HG03139 (cell line): ENCODE data around the gene OSBPL3.
A peak's percentile ranks its signal among the peaks of the same experiment; 100 is the strongest.

Experiments used
- ATAC-seq: cut with Tn5 transposase; IDR thresholded peaks from one replicate; pipeline ENCODE4 v1.9.1; 2021; ENCODE audit not compliant: unreplicated experiment

The OSBPL3 gene

GRCh38 chr7:24870766-24871165 is 109.2 kb downstream of the OSBPL3 start:
- no peak for ATAC-seq

DNA sequence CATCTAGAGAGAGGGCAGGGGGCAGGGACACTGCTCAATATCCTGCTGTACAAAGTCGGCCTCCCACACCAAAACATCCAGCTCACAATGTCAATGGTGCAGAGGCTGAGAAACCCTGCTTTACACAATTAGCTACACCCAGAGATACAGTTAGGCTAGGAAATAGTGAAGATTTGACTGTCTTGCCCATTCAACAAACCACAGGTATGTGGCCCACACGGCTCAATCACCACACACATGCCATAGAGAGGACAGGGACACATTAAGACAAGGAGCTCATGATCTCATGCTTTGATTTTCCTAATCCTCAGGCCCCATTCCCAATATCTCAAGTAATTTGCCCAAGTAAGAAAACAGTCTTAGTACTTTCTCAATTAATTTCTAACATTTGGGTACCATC is 110.4 kb downstream of the OSBPL3 start:
- ATAC-seq = no peak

DNA sequence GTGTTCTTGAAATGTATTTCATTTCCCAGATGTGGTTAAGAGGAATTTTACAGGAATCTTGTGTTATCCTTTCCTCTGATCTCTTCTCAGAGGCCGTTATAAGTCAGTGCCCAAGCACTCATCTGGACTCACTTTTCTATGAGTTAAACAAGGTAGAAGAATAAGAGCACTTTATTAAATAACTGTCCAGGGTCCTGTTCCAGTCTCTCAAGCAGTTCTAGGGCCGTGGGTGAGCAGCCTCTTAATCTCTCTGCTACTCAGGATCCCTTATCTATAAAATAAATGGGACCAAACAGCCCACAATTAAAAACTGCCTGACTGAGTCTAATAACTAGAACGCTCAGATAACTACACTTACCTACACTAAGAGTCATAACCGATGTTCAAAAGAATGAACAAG is 111.2 kb downstream of the OSBPL3 start:
- ATAC-seq = no peak

- ATAC-seq = no peak
Observed at GRCh38 chr7:24866004-24866615, 113.9 kb downstream of the OSBPL3 start.

DNA sequence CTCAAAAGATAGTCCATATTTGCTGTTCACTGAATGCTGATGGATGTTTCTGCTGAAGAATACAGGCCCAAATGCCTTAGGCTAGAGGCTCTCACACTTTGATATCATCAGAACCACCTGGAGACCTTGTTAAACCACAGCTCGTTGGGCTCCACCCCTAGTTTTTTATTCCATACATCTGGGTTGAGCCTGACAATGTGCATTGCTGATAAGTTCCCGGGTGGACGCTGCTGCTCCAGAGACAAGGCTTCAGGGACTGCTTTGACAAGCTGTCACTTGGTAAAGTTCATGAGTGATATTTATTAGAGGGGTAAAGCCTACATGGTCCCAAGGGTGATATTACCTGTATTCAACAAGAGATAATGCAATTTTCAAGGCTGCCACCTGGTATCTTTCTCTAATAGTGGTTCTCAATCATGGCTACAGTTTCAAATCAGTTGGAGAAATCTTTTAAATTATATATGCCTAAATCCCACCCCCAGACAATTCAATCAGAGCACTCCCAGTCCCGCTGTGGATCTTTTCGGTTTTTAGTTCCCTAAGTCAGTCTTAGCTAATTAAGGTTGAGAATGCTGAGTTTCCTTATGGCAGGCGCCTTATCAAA is 115.7 kb downstream of the OSBPL3 start:
- no peak for ATAC-seq

DNA sequence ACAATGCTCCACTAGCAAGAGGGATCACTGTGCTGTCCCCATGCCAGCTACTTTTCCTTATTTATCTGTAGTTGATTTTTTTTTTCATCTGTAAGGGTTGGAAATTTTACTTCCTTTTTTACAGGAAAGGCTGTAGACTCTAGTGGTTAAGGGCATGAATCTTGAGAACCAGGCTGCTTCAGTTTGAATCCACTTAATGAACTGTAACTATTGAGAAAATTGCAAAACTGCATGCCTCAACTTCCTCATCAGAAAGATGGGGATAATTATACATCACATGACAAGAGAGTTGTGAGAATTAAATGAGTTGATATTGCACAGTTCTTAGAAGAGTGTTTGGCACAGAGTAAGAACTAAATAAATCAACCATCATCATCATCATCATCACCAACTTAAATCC is 116.4 kb downstream of the OSBPL3 start:
- ATAC-seq = no peak

DNA sequence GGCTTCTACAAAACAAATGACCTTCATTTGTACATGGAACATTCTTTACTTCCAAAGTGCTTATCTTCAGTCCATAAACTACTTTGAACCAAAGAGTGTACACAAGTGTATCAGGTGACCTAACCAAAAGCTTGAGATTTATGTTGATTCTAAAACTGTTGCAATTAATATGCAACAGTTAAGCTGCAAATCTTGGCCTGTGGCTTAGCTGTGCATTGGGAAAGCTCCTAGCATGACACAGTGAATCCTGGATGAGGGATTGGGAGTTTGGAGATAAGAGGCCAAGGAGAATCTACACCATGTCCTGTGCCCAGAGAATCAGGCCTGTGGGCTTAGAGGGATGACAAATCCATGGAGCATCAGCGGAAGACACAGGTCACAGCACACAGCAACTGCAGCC is 117.5 kb downstream of the OSBPL3 start:
- ATAC-seq = no peak

GRCh38 chr7:24861336-24861735 is 118.6 kb downstream of the OSBPL3 start:
- no peak for ATAC-seq

- ATAC-seq = no peak
Observed at GRCh38 chr7:24860611-24861010, 119.4 kb downstream of the OSBPL3 start.

GRCh38 chr7:24858108-24858977 is 121.6 kb downstream of the OSBPL3 start:
- ATAC-seq = no peak

- no peak for ATAC-seq
Observed at GRCh38 chr7:24857623-24858022, 122.4 kb downstream of the OSBPL3 start.

DNA sequence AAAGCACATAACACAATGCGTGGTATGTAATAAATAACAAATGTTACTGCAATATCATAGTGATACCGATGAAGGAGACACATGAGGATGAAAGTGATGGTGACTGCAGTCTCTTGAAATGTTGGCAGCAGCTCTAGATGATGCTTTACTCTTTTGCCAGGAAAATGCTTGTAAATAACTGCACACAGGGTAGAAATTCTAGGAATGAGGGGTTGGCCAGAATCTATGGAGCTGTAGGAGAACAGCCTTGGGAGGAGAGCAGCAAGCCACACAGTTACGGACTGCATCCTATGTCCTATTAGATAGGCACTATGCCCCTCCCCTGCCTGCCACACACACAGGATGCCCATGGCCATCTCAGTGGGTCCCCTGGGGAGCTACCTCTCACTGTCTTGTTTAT is 125.1 kb downstream of the OSBPL3 start:
- ATAC-seq = no peak

GRCh38 chr7:24851786-24852185 is 128.2 kb downstream of the OSBPL3 start:
- no peak for ATAC-seq

DNA sequence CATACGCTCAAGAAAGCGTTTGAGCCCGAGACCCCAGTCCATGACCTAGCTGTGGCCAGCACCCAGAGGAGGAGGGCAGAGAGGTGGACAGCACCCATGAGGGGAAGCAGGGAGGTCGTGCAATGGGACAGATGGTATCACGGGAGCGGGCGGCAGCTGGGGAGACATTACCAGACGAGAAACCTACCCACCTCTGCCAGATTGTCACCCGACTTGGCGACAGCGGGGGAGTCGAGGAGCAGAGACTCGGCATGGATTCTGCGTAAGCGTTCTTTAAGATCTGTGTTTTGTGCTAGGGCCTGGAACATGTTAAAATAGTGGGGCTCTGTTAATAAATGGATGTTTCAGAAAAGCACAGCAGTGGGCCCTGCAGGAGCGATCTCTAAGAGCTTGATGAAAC is 131.1 kb downstream of the OSBPL3 start:
- ATAC-seq = no peak

GRCh38 chr7:24847754-24848153 is 132.2 kb downstream of the OSBPL3 start:
- no peak for ATAC-seq

GRCh38 chr7:24843821-24844434 is 136.1 kb downstream of the OSBPL3 start:
- no peak for ATAC-seq

DNA sequence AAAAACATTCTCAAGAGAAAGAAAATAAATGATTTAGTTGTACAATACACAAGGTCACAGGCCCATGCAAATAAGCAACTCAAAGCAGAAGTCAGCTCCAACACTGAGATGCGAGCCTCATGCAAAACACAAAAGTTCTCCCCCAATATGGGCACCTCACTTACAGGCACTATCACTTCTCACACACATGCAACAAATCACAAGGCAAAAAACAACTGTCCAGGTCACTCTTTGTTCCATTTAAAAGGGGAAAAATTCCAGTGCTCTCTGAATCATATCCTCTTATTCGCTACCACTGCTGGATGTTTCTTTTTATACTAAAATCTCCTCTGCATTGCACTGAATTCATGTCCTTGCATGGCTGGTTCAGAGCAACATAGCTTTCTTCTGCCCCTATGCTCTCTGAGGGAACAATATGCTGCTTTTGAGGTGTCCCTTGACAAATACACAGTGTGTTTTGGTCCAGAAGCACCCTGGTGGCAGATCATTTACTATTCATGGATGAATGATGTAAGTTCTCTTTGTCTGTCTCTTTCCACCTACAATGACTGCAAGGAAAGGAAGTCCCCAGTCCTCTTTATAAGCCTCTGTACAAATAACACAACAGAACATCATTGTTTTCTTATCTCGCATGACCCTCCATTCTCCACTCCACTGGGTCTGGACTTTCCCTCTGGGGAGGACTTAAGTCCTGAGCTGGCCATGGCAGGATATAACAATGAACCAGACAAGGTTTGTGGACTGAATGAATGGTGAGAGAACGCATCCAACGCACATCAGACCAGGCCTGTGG is 137.3 kb downstream of the OSBPL3 start:
- ATAC-seq = peak; percentile 42

GRCh38 chr7:24842029-24842428 is 137.9 kb downstream of the OSBPL3 start:
- no peak for ATAC-seq

DNA sequence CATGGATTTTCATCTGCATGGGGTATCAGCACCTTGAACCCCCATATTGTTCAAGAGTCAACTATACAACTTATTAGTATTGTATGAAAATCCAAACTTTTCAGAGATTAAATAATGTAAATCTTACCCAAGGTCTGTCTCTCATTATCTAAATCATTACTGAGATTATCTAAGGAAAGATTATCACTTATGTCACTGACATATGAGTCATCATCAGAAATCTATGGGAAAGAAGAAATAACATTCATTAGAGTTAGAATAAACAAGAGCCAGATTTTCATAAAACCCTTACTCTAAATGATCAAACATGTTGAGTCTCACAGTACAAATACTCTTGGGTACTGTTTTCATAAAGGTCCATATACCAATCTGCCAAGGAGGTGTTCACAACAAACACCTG is 139.4 kb downstream of the OSBPL3 start:
- no peak for ATAC-seq

DNA sequence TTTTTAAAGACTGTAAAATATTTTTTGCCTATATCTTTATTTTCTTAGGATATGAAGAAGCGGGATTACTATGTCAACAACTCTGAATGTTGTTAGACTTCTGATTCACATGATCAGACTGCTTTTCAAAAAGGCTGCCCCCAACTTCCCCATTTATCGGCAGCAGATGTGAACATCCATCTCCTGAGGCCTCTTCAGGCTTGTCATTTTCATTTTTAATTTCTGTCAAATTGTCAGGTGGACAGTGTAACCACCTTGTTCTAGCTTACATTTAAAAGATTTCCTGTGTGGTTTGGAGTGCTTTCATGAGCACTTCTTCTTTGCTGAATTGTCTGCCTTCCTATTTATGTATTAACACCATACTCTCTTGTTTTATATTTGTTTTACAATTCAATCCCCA is 143.9 kb downstream of the OSBPL3 start:
- peak; percentile 72 for ATAC-seq

GRCh38 chr7:24835643-24836042 is 144.3 kb downstream of the OSBPL3 start:
- peak; percentile 4 for ATAC-seq
